Activated CD4-positive, CD25-positive, alpha-beta regulatory T cell treated with anti-CD3 and anti-CD28 coated beads, Interleukin-2, amount 50 U/mL, for 16 hours (primary cell): Measurements from ENCODE around the gene SPRR1B.
"Not testable (repeated sequence)": the region's sequence is repeated elsewhere in the genome, so short reads cannot be mapped to it uniquely, and the experiment has no call there.

ENCODE experiments used
- DNase-seq: peaks from one replicate; pipeline ENCODE4 v3.0.0-alpha.2; 2020; ENCODE audit warnings: low read depth, low spot score

SPRR1B gene, protein sequence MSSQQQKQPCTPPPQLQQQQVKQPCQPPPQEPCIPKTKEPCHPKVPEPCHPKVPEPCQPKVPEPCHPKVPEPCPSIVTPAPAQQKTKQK

DNA sequence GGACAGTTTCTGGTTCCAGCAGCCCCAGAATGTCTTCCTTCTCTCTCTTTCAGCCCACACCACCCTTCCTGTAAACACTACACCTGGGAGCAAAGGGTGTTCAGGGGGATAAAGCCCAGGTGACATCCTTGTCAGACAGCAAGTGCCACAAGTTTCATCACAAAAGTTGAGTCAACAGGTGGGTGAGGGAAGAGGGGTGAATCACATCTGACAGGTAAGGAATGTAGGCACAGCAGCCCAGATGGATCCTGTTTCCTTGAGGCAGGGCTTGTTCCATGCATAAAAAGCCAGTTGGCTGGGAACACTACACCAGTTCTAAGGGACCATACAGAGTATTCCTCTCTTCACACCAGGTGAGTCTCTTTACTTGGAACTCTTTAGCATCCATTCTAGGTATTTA is at the start of gene SPRR1B:
Gene SPRR1B, plus strand, starts transcription at position 309 of the 400 bp plus-strand sequence. CDS start 1,143 bp downstream, outside the sequence.
- no peak for DNase-seq

DNA sequence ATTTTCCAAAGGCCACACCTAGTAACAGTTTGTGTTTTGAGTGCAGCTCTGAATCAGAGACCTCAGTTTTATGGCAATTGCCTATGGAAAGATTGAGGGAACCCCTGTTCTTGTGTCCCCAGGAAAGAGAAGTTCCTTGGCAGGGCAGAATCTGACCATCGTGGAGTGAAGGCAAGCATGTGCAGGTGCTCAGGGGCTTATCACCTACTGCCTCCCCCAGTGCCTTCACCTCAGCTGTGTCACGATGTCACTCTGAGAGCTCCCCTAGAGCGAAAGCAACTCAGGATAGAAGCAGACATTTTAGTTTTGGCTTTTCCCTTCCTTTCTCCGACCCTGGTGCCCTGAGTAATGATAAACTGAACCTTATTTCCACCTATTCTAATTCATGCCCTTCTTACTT is 48.9 kb upstream of the SPRR1B start:
- DNase-seq, result no peak

DNA sequence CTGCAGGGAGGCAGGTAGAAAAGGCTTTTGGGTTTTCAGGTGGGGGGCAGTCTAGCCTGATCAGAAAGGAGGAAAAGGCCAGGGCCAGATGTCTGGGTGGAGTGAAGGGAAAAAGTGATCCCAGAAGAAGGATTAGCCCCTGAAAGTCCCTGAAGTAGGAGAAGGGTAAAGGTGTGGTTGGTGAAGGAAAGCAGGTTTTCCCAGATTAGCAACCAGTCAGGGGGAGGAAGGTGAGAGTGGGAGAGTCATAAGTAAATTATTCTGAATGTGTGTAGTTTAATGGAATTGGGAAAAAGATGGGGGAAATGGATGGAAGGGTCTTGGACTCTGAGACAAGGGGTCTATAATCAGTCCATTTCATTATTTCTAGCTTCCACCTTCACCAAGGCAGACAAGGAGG is 47.8 kb upstream of the SPRR1B start:
- no peak for DNase-seq

DNA sequence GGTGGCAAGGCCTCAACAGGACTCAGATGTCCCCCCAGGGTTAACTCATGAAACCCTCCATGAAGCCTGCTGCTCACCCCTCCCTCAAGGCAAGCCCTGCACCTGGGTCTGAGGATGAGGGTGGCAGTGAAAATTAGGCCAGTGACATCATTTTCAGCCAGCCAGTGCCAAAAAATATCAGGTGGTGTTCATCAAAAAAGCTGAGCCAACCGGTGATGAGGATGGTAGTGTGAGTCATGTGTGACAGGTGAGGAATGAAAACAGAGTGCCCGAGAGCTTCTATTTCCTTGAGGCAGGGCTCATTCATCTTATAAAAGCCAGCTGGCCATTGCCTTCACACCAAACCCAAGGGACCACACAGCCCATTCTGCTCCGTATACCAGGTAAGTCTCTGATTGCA is 47.3 kb upstream of the SPRR1B start, which contains the start of gene SPRR1A:
Gene SPRR1A, plus strand, starts transcription at position 339 of the 400 bp plus-strand sequence. CDS start 1,150 bp downstream, outside the sequence.
- DNase-seq, result no peak

DNA sequence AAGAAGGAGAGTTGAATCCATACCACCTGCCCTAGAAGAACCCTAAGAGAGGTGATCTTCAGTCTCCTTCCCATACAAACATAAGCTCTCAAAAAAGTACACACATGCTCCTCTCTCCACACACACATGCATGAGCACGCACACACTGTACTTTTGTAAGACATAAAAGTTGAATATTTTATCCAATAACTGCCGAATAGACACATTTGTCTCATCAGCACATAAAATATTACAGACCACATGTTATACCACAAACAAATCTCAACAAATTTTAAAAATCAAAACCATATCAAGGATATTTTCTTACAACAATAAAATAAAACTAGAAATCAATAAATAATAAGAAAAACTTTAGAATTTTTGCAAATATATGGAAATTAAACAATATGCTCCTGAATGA is 44.4 kb upstream of the SPRR1B start:
- DNase-seq, result no peak

DNA sequence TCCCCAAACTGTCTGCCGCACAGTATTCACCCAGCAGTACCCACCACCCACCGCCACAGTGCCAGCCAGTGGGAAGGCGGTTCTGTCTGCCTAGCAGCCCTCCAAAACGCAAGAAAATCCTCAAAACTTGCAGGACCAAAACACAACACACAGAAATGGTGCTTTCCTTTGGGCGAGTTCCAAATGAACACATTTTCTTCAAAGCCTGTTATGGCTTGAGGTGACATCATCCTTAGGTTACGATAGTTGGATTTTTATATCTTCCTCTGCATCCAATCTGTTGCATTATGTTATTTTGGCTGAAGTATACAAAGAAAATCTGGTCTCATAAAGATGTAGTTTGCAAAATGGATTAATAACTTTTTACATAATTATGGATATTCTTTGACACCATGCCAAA is 37.8 kb upstream of the SPRR1B start:
- no peak for DNase-seq

DNA sequence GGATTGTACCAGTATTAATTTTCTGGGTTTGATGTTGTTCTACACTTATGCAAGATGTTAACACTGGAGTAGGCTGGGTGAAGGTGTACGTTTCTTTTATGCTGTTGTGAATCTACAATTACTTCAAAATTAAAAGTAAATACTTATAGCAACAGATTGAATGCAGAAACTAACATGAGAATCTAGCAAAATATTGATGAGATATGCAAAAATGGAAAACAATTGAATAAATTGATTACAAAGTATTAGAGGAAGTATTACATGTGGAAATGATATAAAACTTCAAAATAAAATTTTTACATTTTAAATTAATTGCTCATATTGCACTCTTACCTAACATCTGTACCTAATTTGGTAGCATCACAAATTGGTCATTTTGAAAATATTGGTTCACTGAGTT is 35.2 kb upstream of the SPRR1B start:
- no peak for DNase-seq

DNA sequence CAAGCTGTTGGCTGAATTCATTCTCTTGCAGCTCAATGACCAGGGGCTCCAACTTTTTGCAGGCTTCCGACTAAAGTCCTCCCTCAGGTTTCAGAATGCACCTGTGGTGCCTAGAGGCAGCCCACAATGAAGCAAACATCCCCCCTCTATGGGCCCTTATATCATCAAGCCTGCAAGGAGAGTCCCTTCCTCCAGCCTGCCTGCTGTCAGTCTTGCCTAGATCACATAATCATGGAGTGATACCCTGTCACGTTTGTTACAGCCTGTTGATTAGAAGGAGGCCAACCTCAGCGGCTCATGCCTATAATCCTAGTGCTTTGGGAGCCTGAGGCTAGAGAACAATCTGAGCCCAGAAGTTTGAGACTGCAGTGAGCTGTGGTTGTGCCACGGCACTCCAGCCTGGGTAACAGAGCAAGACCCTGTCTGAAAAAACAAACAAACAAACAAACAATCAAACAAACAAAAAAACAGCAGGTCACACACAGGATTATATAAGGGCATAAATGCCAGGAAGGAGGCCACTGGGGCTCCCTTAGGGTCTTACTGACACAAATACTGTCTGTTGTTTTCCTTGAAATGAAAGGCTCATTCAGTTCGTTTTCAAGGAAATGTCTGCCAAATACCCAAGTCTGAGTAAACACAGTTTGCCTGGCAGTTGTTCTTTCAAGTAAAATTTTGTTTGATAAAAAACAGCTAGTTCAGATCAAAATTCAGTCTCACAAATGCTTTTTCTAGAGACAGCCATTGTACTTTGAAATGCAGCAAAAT is 34.2 kb upstream of the SPRR1B start:
- DNase-seq, result no peak

DNA sequence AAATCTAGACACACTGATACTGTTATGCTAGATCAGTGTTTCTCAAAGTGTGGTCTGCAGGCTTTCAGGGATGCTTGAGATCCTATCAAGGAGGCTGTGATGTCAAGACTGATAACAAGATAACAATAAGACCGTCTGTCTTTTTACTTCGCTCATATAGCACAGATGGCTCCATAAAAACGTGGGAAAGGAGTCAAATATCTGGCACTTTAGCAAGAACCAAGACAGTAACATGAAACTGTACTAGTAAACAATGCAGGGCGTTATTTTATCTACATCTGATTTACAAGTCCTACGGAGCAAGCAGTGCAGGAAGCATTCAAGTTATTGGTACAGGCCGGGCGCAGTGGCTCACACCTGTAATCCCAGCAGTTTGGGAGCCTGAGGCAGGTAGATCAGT is 33.1 kb upstream of the SPRR1B start:
- no peak for DNase-seq

DNA sequence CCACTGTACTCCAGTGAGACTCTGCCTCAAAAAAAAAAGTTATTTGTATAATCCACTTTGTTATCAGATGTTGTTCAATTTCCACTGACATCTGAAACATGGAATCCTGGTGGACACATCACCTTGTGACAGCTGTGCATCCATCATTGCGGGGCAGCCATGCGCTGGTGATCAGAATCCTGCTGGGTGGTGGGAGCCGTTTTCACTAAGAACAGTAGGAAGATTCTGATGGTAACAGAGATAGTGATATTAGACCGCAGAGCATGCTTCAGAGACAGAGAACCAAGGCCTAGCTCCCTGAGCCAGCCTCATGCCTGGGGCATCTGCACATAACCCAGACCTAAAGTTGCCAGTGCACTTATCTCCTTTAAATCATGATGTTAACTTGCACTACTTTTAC is 32.5 kb upstream of the SPRR1B start:
- no peak for DNase-seq

DNA sequence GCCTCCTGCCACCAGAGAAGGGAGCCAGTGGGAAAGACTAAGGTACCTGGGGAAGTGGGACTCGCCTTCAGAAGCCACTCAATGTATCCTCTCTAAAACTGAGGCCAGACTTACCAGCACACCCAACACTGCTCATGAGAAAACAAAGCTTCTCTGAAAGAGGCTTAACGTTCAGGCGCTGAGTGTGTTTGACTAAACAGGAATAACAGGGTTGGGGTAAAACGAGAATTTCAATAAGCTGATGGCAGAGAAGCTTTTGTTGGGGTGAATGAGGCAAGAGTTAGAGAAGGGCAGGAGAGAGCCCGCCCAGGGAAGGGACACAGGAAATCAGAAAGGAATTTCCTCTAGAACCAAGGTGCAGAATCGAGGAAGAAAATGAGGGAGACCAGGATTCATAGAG is 31.2 kb upstream of the SPRR1B start:
- no peak for DNase-seq

DNA sequence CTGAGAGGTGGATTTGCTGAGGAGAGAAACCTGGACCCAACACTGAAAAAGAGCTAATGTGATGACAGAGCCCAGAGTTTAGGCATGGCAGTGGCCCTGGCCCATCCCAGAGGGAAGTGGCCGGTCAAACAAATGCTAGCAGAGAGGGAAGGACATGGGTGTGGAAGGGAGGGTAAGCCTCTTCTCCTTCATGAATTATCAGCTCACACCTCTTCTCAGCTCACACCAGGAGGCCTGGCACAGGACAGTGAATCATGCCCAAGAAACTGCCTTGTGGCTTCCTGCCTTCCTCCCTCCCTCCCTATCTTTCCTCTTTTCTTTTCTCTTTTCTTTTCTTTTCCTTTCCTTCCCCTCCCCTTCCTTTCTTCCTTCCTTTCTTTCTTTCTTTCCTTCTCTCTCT is 30.7 kb upstream of the SPRR1B start:
- no peak for DNase-seq

DNA sequence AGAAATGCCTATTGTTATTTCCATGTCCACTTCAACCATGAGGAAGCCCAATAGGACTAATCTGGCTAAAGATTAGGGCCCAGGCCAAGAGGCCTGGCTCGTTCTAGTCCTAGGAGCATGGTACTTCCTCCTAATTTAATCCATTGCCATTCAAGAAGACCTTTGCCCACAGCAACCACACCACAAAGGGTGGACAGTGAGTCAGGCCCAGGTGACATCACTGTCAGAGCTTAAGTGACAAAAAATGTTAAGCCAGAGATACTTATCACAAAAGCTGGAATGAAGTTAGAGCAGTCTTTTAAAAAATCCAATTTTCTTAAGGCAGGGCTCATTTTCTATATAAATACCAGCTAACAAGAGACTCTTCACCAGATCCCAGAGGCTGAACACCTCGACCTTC is 29.6 kb upstream of the SPRR1B start, which contains the start of gene SPRR3:
Gene SPRR3, plus strand, starts transcription at position 368 of the 400 bp plus-strand sequence. CDS start 1,272 bp downstream, outside the sequence.
- DNase-seq, result no peak

DNA sequence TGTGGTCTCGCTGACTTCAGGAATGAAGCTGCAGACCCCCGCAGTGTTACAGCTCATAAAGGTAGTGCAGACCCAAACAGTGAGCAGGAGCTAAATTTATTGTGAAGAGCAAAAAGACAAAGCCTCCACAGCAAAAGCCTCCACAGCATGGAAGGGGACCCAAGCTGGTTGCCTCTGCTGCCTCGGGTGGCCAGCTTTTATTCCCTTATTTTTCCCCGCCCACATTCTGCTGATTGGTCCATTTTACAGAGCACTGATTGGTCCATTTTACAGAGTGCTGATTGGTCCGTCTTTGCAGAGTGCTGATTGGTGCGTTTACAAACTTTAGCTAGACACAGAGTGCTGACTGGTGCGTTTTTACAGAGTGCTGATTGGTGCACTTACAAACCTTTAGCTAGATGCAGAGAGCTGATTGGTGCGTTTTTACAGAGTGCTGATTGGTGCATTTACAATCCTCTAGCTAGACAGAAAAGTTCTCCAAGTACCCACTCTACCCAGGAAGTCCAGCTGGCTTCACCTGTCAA is 19.7 kb upstream of the SPRR1B start:
- not testable (repeated sequence) for DNase-seq

DNA sequence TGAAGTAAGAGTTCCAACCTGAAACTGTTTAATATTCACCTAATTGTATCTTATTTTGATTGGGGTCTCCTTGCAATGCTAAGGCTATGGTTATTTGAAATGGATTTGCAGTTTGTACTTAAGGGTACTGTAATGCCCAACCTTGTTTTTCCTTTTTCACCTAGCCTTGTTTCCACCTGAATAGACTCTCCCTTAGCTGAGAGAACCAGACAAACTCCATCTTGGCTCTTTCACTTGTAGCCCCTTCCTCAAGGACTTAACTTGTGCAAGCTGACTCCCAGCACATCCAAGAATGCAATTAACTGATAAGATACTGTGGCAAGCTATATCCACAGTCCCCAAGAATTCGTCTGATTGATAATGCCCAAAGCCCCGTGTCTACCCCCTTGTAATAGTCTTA is 9.2 kb upstream of the SPRR1B start:
- DNase-seq, result not testable (repeated sequence)

DNA sequence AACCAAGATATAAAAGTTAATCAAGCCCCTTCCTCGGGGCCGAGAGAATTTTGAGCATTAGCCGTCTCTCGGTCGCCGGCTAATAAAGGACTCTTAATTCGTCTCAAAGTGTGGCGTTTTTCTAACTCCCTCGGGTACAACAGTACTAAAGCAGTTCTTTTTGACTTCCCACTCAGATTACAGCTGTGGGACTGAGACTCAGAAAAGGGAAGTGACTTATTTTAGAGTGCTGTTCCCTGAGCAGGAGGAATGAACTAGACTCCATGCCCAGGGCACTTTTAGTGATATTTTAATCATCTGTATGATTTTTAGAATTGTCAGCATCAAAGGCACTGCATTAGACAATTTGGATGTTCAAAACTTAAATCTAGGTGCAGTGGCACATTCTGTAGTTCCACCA is 8.7 kb upstream of the SPRR1B start:
- DNase-seq, result not testable (repeated sequence)

DNA sequence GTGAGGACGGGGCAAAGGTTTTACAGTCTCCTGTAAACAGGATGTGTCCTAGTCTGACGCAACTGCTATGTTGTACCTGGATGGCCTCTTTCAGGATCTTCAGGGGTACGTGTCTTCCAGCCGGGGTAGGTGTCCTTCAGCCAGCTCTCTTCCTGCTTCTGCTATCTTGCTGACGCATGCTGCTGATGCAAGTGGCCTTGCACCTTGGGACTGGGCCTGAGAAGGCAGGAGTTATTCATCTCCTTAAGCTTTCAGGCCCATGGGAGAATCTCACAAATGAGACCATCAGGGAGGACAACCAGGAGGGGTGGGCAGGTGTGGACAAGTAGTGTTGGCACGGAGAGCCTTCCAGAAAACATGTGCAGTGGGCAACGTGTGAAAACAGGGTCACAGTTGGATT is 7.9 kb upstream of the SPRR1B start:
- DNase-seq, result no peak

DNA sequence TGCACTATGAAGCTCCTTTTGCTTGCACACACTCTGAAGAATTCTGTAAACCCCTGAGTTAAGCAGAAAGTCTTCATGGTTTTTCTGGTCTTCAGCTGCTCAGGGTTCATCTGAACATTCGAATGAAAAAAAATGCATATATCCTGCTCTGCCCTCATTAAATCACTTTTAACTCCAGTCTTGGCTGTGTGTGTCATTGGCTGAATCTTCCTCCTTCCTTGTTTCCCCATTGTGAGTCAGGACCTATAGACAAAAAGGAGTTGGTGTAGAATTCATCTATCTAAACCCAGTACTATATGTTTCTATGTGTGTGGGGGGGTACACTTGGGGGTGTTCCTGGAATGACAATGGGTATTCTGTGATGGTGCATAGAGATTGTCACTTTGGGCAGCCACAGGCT is 6.6 kb upstream of the SPRR1B start:
- no peak for DNase-seq

DNA sequence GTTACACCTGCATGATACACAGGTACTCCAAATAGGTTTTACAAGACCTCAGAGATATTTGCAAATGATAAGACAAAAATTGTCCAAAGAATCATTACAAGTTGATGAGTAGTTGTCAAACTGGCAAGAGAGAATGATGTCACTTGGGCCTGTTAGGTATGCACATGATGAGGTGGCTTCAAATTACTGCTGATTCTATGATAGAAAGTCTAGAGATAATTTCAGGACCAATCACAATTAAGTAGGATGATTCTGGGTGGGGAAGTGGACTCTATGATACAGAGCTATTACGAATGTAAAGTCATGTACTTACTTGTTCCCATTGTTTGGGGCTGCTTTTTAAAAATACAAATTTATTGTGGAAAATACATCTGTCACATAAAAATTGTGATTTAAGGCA is 5.2 kb upstream of the SPRR1B start:
- DNase-seq, result no peak

DNA sequence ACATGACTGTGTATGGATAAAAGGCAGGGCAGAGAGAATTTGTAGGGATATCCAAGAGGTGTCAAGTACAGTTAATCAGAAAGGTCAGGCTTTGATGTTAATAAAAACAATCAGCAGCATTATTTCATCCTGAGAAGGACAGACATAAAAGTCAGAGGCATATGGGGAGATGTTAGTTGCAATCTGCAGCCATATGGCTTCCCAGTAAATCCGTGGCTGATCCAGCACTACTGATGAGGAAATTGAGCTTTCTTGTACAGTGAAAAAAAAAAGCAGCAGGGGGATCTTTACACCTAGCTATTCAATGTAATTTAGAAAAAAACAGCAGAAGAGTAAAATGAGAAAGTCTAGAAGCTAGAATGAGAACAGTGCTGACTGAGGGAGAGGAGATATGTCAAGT is 2.2 kb upstream of the SPRR1B start:
- no peak for DNase-seq

DNA sequence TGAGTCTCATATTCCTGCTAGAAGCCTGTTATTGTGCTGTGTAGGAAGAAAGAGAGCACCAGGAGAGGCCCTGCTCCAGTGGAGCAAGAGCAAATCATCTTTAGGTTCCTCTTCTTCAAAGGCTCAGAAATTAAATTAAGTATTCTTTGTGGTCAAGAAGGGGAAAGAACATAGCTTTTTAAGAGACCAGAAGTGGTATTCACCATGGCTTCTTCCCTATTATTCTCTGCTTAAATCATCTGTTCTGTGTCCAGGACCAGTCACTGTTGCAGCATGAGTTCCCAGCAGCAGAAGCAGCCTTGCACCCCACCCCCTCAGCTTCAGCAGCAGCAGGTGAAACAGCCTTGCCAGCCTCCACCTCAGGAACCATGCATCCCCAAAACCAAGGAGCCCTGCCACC is 1.1 kb downstream of the SPRR1B start:
- DNase-seq, result no peak

DNA sequence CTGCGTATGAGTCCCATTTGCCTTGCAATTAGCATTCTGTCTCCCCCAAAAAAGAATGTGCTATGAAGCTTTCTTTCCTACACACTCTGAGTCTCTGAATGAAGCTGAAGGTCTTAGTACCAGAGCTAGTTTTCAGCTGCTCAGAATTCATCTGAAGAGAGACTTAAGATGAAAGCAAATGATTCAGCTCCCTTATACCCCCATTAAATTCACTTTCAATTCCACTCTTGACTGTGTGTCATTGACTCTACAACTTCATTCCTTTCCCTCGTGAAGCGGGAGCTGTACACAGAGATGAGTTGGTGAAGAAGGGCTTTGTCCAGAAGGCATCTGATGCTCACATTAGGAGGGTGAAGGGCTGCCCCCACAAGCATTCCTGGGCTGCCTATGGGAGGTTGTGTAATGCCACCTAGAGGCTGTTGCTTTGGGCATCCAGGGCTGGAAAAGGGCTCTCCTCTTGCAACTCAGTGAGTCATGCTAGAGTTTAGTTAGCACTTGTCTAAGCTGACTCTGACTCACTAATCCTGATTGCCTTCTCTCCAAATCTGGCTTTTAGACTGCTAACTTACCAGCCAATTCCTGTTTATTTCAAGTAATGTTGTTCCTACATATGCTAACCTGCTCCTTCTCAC is 1.8 kb downstream of the SPRR1B start:
- no peak for DNase-seq

DNA sequence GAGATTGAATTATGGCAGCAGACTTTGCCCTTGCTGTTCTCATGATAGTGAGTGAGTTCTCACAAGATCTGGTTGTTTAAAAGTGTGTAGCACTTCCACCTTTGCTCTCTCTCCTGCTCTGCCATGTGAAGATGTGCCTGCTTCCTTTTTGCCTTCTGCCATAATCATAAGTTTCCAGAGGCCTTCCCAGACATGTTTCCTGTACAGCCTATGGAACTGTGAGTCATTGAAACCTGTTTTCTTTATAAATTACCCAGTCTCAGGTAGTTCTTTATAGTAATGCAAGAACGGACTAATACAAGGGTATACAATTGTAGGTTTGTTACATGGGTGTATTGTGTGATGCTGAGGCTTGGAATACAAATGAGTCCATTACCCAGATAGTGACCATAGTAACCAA is 4.2 kb downstream of the SPRR1B start:
- DNase-seq, result no peak
